Measurements from ENCODE around the gene ARMC3.

ARMC3 gene

GRCh38 chr10:22993314-22993713 lies 65.5 kb downstream of the ARMC3 start:
- no peak for DNase-seq (ENCODE audit: low read depth)

GRCh38 chr10:22997096-22997495 lies 69.2 kb downstream of the ARMC3 start:
- DNase-seq (ENCODE audit: low read depth) = no peak

DNA sequence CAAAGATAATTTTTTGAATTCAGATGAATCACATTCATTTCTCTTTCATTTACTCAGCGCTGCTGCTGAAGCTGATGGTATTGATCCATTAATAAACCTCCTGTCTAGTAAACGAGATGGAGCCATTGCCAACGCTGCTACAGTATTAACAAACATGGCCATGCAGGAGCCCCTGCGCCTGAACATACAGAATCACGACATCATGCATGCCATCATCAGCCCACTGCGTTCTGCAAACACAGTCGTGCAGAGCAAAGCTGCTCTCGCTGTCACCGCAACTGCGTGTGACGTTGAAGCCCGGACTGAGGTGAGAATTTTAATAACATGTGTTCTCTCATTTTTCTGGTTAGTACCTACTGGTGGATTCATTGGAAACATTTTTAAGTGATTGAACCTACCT lies 70.2 kb downstream of the ARMC3 start:
- no peak for DNase-seq (ENCODE audit: low read depth)

DNA sequence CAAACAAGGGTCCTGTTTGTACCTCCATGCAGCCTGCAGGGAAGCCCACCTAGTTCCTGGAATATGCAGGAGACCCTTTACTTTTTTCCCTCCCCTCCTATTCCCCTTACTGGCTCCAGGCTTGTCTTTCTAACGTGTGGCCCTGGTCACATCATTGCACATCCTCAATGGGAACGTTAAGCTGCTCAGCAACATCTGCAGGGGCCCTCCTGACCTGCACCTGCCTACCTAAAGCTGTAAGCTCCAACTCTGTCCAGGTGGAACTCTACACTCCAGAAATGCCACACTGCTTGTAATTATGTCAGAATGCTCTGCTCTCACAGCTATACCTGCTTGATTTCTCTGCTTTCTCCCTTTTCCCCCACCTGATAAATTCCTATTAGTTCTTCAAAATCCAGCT lies 72.1 kb downstream of the ARMC3 start:
- no peak for DNase-seq (ENCODE audit: low read depth)

DNA sequence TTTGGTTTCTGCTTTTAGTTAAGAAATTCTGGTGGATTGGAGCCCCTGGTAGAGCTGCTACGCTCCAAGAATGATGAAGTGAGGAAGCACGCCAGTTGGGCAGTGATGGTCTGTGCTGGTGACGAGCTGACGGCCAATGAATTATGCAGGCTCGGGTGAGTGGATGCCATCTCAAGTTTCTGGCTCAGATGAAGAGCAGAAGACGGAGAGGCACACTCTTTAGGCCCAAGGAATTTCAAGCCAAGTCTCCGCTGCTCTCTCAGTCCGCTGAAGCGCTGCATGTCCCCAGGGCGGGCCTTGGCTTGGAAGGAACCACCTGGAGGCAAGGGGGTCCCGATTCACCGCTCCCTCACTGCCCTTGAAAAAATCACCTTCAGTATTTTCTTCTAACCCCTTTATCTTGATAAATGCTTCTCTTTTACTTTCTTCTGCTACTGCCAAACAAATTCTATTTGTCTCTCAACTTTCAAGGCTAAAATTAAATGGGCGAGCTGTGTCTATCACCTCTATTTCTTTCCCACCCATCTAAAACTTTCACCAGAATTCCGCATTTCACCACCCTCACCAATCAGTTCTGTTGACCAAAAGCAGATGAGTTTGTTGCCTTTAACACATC lies 74.2 kb downstream of the ARMC3 start:
- no peak for DNase-seq (ENCODE audit: low read depth)

DNA sequence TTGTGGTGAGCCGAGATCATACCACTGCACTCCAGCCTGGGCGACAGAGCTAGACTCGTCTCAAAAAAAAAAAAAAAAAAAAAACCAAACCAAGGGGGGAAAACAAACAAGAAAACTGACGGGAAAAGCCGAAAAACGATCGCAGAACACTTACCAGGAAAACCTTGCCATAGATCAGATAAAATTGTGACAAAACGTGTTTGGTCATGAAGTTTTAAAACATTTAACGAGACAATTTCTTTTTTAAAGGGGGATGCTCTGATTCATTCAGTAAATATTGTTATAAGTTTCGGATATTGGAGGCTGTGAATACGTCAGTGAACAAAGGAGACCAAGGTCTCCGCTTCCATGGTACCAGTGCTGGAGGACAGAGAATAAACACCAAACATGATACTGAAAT lies 77.3 kb downstream of the ARMC3 start:
- DNase-seq (ENCODE audit: low read depth) = no peak

GRCh38 chr10:23013581-23014335 lies 85.9 kb downstream of the ARMC3 start:
- no peak for DNase-seq (ENCODE audit: low read depth)

DNA sequence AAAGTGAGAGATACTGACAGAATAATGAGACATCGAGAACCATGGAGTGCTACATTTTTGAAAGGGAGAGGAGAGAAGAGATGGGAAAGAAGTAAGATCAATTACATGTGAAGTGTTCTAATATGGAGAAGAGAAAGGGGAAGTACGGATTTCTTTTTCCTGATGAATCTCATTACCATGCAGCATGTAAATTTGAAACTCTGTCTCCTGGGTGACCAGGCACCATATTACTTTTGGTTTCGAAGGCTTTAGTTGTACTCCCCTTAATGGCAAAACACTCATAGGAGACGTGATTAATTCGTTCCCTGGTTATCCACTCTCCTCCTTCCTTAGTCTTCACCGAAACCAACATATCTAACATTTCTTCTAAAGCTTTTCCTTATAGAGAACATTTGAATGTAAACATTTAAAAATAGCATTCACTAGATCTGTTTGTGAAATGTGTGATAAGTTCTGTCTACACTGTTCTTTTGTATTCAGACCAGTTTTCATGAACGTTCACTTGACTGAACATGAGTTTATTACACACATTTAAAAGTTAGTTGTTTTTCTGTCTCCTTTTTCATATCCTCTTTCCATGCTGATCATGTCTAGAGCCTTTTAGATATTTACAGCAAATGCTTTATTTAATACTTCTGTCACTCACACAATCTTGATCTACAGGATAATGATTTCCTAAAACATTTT lies 87.3 kb downstream of the ARMC3 start:
- no peak for DNase-seq (ENCODE audit: low read depth)

DNA sequence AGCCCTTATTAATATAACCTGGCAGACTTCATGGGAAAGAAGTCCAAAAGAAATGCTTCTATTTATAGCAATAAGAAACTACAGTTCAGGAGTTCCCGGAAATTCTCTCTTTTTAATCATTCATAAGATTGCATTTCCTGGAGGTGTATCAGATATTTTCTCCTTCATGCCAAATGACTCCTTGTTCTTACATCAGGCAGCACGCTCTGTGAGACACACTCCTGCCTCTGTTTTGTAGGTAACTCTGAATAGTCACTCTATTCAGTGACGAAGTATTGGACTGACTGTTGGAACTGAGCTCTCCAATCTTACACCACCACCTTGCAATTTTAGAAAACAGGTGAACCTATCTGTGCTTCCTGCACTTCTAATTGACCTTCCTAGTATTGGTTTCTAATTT lies 88.8 kb downstream of the ARMC3 start:
- no peak for DNase-seq (ENCODE audit: low read depth)

DNA sequence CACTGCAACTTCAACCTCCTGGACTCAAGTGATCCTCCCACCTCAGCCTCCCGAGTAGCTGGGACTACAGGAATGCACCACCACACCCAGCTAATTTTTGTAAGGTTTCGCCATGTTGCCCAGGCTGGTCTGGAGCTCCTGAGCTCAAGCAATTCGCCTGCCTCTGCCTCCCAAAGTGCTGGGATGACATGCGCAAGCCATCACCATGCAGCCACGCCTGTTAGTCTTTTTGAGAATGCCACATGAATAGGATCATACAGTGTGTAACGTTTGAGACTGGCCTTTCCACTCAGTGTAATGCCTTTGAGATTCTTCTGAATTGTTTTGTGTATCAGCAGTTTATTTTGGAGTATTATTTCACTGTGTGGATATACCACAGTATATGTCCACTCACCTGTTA lies 91.8 kb downstream of the ARMC3 start:
- no peak for DNase-seq (ENCODE audit: low read depth)

- DNase-seq (ENCODE audit: low read depth) = no peak
Measured at GRCh38 chr10:23021430-23021829, 93.6 kb downstream of the ARMC3 start.

GRCh38 chr10:23024002-23024401 lies 96.1 kb downstream of the ARMC3 start:
- no peak for DNase-seq (ENCODE audit: low read depth)

- no peak for DNase-seq (ENCODE audit: low read depth)
Measured at GRCh38 chr10:23031318-23031717, 103.5 kb downstream of the ARMC3 start.

DNA sequence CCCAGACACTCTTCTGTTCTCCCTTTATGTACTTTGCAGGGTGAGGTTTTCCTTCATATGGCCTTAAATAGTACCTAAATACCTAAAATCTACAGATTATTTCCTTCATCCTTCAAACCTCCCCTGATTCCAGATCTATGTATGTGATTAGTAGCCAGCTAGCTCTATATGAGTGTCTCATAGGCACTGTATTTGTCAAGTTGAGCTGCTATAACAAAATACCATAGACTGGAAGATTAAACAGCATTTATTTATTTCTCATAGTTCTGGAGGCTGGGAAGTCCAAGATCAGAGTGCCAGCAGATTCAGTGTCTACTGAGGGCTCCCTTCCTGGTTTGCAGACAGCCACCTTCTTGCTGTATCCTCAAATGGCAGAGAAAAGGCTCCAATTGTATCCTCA lies 106.9 kb downstream of the ARMC3 start:
- DNase-seq (ENCODE audit: low read depth) = no peak

GRCh38 chr10:23035569-23035968 lies 107.7 kb downstream of the ARMC3 start:
- DNase-seq (ENCODE audit: low read depth) = no peak

DNA sequence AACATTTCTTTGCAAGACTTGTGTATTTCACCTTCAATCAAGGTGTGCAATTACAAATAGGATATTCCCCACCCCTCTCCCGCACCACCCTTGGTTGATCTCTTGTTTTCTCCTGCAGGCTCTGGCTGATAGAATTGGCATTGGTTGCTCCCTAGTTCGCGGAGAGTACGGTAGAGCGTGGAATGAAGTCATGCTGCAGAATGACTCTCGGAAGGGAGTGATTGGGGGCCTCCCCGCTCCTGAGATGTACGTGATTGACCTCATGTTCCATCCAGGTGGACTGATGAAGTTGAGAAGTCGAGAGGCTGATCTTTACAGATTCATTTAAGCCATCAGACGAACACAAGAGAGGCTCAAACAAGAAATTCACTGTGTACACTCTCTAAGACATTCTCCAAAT lies 109.3 kb downstream of the ARMC3 start:
- no peak for DNase-seq (ENCODE audit: low read depth)

- DNase-seq (ENCODE audit: low read depth) = no peak
Measured at GRCh38 chr10:23037561-23037960, 109.7 kb downstream of the ARMC3 start.

GRCh38 chr10:23038172-23038571 lies 110.3 kb downstream of the ARMC3 start:
- DNase-seq (ENCODE audit: low read depth) = no peak

DNA sequence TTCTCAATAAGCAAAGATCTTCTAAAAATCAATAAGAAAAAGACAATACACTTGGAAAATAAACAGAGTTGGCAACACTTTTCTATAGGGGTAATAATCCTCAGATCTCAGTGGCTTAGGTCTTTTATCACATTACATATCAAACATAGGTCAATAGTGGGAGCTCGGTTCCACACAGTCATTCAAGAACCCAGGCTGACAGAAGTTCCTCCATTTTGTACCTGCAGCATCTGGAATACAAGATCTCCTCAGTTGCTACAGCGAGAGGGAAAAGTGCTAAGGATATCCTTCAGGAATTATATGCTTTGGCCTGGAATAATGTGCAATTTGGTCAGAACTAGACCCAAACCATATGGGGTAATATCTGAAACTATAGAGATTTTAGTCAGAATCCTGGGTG lies 112.1 kb downstream of the ARMC3 start:
- no peak for DNase-seq (ENCODE audit: low read depth)

DNA sequence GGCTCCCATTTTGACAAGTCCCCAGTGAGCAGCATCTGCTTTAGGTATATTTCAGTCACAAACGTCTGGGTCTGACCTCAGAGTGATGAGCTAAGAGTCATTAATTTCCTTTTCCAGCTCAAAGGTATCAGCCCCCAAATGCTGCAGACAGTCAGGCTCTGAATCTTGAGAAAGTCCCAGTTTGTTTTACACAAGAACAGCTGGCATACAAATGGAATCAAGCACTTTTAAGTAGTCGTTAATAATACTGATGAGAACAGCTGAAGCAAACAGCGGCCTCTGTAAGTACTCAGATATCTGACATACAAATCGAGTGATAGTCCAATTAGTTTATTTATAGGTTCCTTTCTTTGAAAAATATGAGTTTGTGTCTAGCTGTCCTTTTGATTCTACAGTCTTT lies 118.2 kb downstream of the ARMC3 start:
- DNase-seq (ENCODE audit: low read depth) = no peak

DNA sequence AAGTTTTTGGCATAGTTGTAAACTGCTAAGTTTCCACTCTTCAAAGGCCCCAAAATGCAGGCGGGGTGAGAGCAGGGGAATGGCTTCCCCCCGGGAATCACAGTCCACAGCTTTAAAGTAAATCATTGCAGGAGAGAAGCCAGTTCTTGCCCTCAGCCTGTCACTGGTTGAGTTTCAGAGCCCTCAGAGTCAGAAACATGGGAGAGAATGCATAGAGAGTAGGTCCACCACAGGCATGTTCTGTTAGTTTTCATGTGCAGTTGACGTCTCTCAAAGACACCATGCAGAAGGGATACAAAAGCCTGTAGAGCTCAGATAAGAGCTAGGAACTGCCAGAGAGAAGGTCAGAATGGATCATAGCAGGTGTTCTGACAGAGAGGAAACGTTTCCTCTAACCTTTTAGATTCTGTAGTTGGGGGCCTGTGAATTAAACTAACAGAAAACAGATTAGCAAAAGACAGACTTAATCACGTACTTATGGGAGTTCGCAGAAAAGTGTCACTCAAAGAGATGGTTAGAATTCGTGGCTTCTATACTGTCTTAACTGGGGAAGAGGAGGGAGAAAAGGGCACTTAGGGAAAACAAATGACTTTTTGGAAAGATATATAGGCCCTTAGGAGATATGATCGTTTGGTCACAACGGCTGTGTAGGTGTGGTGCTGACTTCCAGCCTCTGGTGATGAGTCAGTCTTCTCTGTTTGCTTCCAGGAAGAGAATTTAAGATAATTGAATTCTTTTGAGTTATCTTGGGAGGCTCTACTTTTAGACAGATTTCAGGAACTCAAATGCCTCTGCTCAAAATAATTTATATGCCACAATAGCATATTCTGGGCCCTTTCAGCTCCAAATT lies 119.6 kb downstream of the ARMC3 start:
- no peak for DNase-seq (ENCODE audit: low read depth)

DNA sequence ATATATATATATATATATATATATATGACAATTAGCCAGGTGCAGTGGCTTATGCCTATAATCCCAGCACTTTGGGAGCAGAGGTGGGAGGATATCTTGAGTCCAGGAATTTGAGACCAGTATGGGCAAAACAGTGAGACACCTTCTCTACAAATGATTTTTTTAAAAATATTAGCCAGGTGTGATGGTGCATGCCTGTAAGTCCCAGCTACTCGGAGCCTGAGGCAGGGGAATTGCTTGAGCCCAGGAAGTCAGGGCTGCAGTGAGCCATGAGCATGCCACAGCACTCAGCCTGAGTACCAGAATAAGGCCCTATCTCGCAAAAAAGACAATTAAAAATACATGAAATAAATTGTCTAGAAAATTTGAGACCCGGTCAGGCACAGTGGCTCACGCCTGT lies 120.3 kb downstream of the ARMC3 start:
- DNase-seq (ENCODE audit: low read depth) = no peak

DNA sequence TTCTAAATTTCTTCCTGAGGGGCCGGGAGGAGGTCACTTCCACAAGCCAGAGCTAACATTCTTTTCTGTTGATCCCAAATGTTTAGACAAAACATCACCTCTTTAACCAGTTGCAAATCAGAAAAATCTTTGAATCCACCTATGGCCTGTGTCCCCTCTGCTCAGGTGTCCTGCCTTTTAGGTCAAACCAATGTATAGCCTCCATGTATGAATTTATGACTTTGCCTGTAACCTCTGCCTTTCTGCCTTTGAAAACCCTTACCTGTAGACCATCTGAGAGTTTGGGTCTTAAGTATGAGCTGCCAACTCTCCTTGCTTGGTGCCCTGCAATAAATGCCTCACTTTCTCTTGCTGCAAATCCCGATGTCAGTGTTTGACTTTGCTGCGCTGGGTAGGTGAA lies 123.4 kb downstream of the ARMC3 start:
- no peak for DNase-seq (ENCODE audit: low read depth)

Measured in GM04504 (cell line).